Activated B cell treated with CpG ODN at 0.5 μM for 24 hours (primary cell): ENCODE data around the gene SCG5. TPM values are rescaled to one million over a fixed set of nuclear protein-coding genes. Genes with fewer than 3 reads are reported as not detected.

Experiments
- ATAC-seq: fragments of 200-7000 bp; cut with Tn5 transposase; one replicate; pipeline ENCODE4 v1.10.0; 2021; ENCODE audit warnings: low read depth, mild to moderate bottlenecking, moderate library complexity
- CTCF ChIA-PET: fragments of 350-600 bp; sonication (Branson Sonifier 250); formaldehyde crosslinking; loops from one replicate; lab custom pipeline; 2021; ENCODE audit warnings: antibody characterized with exemption; lab: Charles Lee
- POLR2A ChIA-PET: fragments of 350-600 bp; sonication (Branson Sonifier 250); formaldehyde crosslinking; loops from one replicate; lab custom pipeline; 2021; ENCODE audit warnings: antibody characterized with exemption; lab: Charles Lee
- DNase-seq: peaks from one replicate; pipeline ENCODE4 v3.0.0; 2022
- H3K27ac Mint-ChIP-seq: one replicate; pipeline ENCODE4 v1.8.0; 2020; ENCODE audit warnings: mixed read lengths
- H3K27me3 Mint-ChIP-seq: one replicate; pipeline ENCODE4 v1.8.0; 2021; ENCODE audit warnings: mixed read lengths
- H3K36me3 Mint-ChIP-seq: one replicate; pipeline ENCODE4 v1.8.0; 2021; ENCODE audit warnings: low read depth, mixed read lengths
- H3K4me1 Mint-ChIP-seq: one replicate; pipeline ENCODE4 v1.8.0; 2021; ENCODE audit warnings: mixed read lengths
- H3K4me3 Mint-ChIP-seq: one replicate; pipeline ENCODE4 v1.8.0; 2020; ENCODE audit warnings: mild to moderate bottlenecking, mixed read lengths
- H3K9me3 Mint-ChIP-seq: one replicate; pipeline ENCODE4 v1.8.0; 2020; ENCODE audit warnings: mixed read lengths
- CTCF ChIP-seq: fragments of 200-600 bp; IDR thresholded peaks from one replicate; pipeline ENCODE4 v1.8.0; 2022; ENCODE audit warnings: antibody characterized with exemption, mild to moderate bottlenecking
- intact Hi-C: fragments of 100-400 bp; cut with micrococcal nuclease; formaldehyde crosslinking; loops from one replicate; pipeline ENCODE4 v1.15.1; 2024
- total RNA-seq: library from RNA; stranded (reverse); gene quantifications from 2 replicates; pipeline ENCODE4 v1.2.3, GENCODE V29; 2022

Gene SCG5
- total RNA-seq, 1 donor from 2014 or later: 0.27 TPM

- ATAC-seq: no peak
- ChIA-PET CTCF (no interaction called here), POLR2A (no interaction called here)
- H3K4me3 Mint-ChIP-seq: peak overlapping the region; percentile 28
- intact Hi-C loops: no loop called here
- no peaks in the 10 kb centered on the region for H3K9me3 Mint-ChIP-seq
- no peaks in the 10 kb centered on the region for H3K27me3 Mint-ChIP-seq
- TF ChIP-seq CTCF: no peak
- peaks cover 1% of the 10 kb centered on the region for H3K36me3 Mint-ChIP-seq
- H3K27ac Mint-ChIP-seq: no peak overlapping the region
- DNase-seq: no peak
- H3K4me1 Mint-ChIP-seq: peaks cover 18% of the 10 kb centered on the region
Measured at GRCh38 chr15:32636410-32636809, 5.1 kb upstream of the SCG5 start.

GRCh38 chr15:32636908-32637567 is 4.5 kb upstream of the SCG5 start:
- no peak for DNase-seq
- no peaks in the 10 kb centered on the region for H3K27me3 Mint-ChIP-seq
- ChIA-PET POLR2A (no interaction called here), CTCF (no interaction called here)
- H3K4me3 Mint-ChIP-seq: no peak overlapping the region
- no peak overlapping the region for H3K27ac Mint-ChIP-seq
- H3K9me3 Mint-ChIP-seq: no peaks in the 10 kb centered on the region
- peak; percentile 61 for ATAC-seq
- H3K4me1 Mint-ChIP-seq: peaks cover 19% of the 10 kb centered on the region
- peaks cover 1% of the 10 kb centered on the region for H3K36me3 Mint-ChIP-seq
- no peak for TF ChIP-seq CTCF
- intact Hi-C loops: no loop called here

GRCh38 chr15:32637704-32638103 is 3.8 kb upstream of the SCG5 start:
- intact Hi-C loops: no loop called here
- CTCF ChIA-PET: no interaction called here
- POLR2A ChIA-PET: no interaction called here
- Mint-ChIP-seq H3K27me3 (peaks cover 2% of the 10 kb centered on the region), H3K27ac (no peak overlapping the region), H3K9me3 (no peaks in the 10 kb centered on the region), H3K4me3 (no peak overlapping the region), H3K4me1 (peaks cover 19% of the 10 kb centered on the region), H3K36me3 (peaks cover 1% of the 10 kb centered on the region)
- DNase-seq: no peak
- TF ChIP-seq CTCF: no peak
- ATAC-seq: no peak

GRCh38 chr15:32642667-32643435 is 1.3 kb downstream of the SCG5 start:
- H3K4me3 Mint-ChIP-seq: no peak overlapping the region
- peaks cover 2% of the 10 kb centered on the region for H3K4me1 Mint-ChIP-seq
- H3K27me3 Mint-ChIP-seq: peaks cover 5% of the 10 kb centered on the region

More at GRCh38 chr15:32642667-32643435, 1.3 kb downstream of the SCG5 start:
- intact Hi-C loops: no loop called here
- POLR2A ChIA-PET: no interaction called here
- no peak for TF ChIP-seq CTCF
- DNase-seq (no peak), ATAC-seq (no peak)
- CTCF ChIA-PET: no interaction called here
- Mint-ChIP-seq H3K36me3 (no peaks in the 10 kb centered on the region), H3K27ac (no peak overlapping the region), H3K9me3 (no peaks in the 10 kb centered on the region)
